Sigmoid colon (tissue), 7 donors: ENCODE data around the gene RBM5. TPM values are rescaled to one million over a fixed set of nuclear protein-coding genes. Genes with fewer than 3 reads are reported as not detected.
A peak's percentile ranks its signal among the peaks of the same experiment; 100 is the strongest.

Source experiments
- DNase-seq: peaks from one replicate; pipeline ENCODE4 v3.0.0-alpha.2; 2019
- H3K27ac ChIP-seq, 4 donors: fragments of 200-600 bp; sonication (generic); one replicate each; pipeline ENCODE4 v1.5.1; 2016 to 2019; ENCODE audit warnings: mild to moderate bottlenecking in 1 of 4
- H3K27me3 ChIP-seq, 3 donors: fragments of 200-600 bp; sonication (generic); one replicate each; pipeline ENCODE4 v1.5.1; 2019; ENCODE audit warnings: mild to moderate bottlenecking in 1 of 3
- H3K36me3 ChIP-seq, 4 donors: fragments of 200-600 bp; sonication (generic); one replicate each; pipeline ENCODE4 v1.5.1; 2016 to 2019
- H3K4me1 ChIP-seq, 4 donors: fragments of 200-600 bp; sonication (generic); one replicate each; pipeline ENCODE4 v1.5.1; 2017 to 2019
- H3K4me3 ChIP-seq, 4 donors: fragments of 200-600 bp; sonication (generic); one replicate each; pipeline ENCODE4 v1.5.1; 2017 to 2019; ENCODE audit warnings: mild to moderate bottlenecking in 2 of 4, moderate library complexity in 1 of 4
- H3K9me3 ChIP-seq, 4 donors: fragments of 200-600 bp in 3 of 4; sonication (generic) in 3 of 4; one replicate each; pipeline versions ENCODE4 v1.5.1 to v1.6.1; 2013 to 2019
- EP300 ChIP-seq, 4 donors: sonication (generic); formaldehyde crosslinking; IDR thresholded peaks; one replicate each; pipeline ENCODE4 v1.6.1; 2017; ENCODE audit warnings: antibody characterized with exemption in 4 of 4
- POLR2A ChIP-seq, 2 donors: fragments of 450-650 bp; IDR thresholded peaks; one replicate each; pipeline ENCODE4 v1.6.1; 2016; ENCODE audit warnings: antibody characterized with exemption in 2 of 2, mild to moderate bottlenecking in 2 of 2, moderate library complexity in 2 of 2
- POLR2AphosphoS5 ChIP-seq, 4 donors: sonication (generic); formaldehyde crosslinking; IDR thresholded peaks; one replicate each; pipeline ENCODE4 v1.6.1; 2017; ENCODE audit warnings: antibody characterized with exemption in 4 of 4
- WGBS, 2 donors: extraction: QIAGEN DNeasy Blood & Tissue Kit; methylation state at CpG; one replicate each; pipeline ENCODE4 v1.1.7; 2013; 5-methylcytosine and 5-hydroxymethylcytosine counted together
- intact Hi-C: fragments of 100-400 bp; cut with DNase I; formaldehyde crosslinking; loops from one replicate; pipeline ENCODE4 v1.15.1; 2023
- polyA plus RNA-seq, 3 donors: library from polyadenylated mRNA; stranded (reverse); fragments of 200-250 nt; gene quantifications; one replicate each; pipeline ENCODE4 v1.2.3, GENCODE V29; 2013
- total RNA-seq, 4 donors: library from RNA; depleted of rRNA; stranded (reverse); fragments of >200 nt; gene quantifications; one replicate each; pipeline ENCODE4 v1.1.0, GENCODE V29; 2016
- TF ChIP-seq, protein P1 (sequence below), 4 experiments: fragments of 450-650 bp in 3 of 4; fragments of 200-600 bp in 1 of 4; IDR thresholded peaks; one replicate each; pipeline ENCODE4 v1.5.1; 2016 to 2019; ENCODE audit warnings: antibody characterized with exemption in 4 of 4, mild to moderate bottlenecking in 3 of 4, moderate library complexity in 2 of 4
- donor health status: healthy with polysubstance abuse.
- donor health status: Bipolar disorder and iron deficiency.
- donor health status: healthy.

The RBM5 gene
- total and polyA plus RNA-seq, 7 donors: 19.4 to 294 (median 149) TPM

DNA sequence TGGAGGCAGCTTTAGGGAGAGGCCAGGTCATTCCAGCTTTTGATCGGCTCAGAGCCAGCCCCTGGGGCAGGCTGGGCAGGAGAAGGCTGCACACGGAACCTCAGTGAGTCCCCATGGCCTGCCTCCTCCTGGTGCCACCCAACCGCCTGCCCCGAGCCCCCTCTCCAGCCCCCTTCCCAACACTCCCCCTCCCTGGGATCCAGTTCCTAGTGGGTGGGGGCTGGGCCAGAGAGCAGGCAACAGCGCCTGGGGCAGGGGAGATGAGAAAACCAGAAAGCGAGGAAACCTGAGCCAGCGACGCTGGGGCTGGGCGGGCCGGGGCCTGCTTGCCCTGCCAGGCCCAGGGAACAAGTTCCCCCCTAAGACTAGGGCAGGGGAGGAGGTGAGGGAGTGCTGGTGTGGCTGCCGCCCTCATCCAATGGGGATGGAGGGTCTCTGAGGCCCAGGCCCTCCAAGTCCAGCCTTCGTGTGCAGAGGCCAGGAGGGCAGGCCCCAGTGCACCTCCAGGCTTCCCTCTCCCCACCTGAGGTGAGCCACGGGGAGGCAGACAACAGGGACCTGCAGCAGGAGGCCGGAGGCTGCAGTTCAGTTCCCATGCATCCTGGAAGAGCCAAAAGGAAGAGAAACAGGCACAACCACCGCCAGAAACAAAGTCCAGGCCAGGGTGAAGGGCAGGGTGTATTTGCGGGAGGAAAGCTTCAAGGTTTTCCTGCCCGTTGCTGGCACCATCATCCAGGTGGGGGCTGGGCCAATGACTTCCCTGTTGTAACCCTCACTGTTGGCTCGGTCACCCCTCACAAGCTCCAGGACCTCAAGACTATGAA lies 62.4 kb downstream of the RBM5 start:
- Histone ChIP-seq H3K4me3 (no peak overlapping the region), H3K27me3 (peaks cover 0 to 5% (median 4%) of the 10 kb centered on the region in 3 donors), H3K36me3 (no peaks in the 10 kb centered on the region), H3K27ac (no peak overlapping the region), H3K4me1 (peaks cover 0 to 16% (median 14%) of the 10 kb centered on the region in 4 donors), H3K9me3 (no peaks in the 10 kb centered on the region)
- WGBS, 2 donors: 65 to 81% methylated on average over 18 of the region's 18 CpGs
- TF ChIP-seq EP300 (IDR thresholded peaks at IDR 0.05) (no peak), POLR2AphosphoS5 (IDR thresholded peaks at IDR 0.05) (no peak), POLR2A (IDR thresholded peaks at IDR 0.05) (no peak)
- TF ChIP-seq, protein P1, sequence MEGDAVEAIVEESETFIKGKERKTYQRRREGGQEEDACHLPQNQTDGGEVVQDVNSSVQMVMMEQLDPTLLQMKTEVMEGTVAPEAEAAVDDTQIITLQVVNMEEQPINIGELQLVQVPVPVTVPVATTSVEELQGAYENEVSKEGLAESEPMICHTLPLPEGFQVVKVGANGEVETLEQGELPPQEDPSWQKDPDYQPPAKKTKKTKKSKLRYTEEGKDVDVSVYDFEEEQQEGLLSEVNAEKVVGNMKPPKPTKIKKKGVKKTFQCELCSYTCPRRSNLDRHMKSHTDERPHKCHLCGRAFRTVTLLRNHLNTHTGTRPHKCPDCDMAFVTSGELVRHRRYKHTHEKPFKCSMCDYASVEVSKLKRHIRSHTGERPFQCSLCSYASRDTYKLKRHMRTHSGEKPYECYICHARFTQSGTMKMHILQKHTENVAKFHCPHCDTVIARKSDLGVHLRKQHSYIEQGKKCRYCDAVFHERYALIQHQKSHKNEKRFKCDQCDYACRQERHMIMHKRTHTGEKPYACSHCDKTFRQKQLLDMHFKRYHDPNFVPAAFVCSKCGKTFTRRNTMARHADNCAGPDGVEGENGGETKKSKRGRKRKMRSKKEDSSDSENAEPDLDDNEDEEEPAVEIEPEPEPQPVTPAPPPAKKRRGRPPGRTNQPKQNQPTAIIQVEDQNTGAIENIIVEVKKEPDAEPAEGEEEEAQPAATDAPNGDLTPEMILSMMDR (IDR thresholded peaks at IDR 0.05): no peak
- DNase-seq: no peak
- intact Hi-C loops: no loop called here

DNA sequence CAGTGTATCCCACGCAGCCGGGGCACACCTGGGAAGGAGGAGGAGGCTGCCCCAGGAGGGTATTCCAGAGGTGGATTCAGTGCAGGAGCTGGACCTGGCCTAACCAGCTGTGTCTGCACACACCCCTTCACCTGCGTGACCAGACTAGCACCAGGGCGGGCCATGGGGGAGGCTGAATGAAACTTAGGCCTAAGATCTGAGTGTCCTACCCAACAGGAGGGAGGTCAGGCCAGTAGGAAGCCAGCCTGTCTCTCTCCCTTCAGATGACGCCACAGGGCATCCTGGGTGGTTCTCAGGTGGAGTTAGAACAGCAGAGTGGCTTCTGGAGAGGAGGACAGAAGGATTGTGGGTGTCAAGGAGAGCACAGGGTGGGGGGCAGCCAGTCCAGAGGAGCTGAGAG lies 63.0 kb downstream of the RBM5 start:
- WGBS, 2 donors: 52 to 68% methylated on average over 5 of the region's 5 CpGs
- Histone ChIP-seq H3K9me3 (no peaks in the 10 kb centered on the region), H3K27ac (no peak overlapping the region), H3K4me1 (peaks cover 0 to 23% (median 21%) of the 10 kb centered on the region in 4 donors), H3K36me3 (no peaks in the 10 kb centered on the region), H3K27me3 (peaks cover 0 to 7% (median 4%) of the 10 kb centered on the region in 3 donors), H3K4me3 (no peak overlapping the region)
- no peak for DNase-seq
- intact Hi-C loops: no loop called here
- TF ChIP-seq POLR2A (IDR thresholded peaks at IDR 0.05) (no peak), EP300 (IDR thresholded peaks at IDR 0.05) (no peak), POLR2AphosphoS5 (IDR thresholded peaks at IDR 0.05) (no peak)
- TF ChIP-seq, protein P1 (IDR thresholded peaks at IDR 0.05): no peak

DNA sequence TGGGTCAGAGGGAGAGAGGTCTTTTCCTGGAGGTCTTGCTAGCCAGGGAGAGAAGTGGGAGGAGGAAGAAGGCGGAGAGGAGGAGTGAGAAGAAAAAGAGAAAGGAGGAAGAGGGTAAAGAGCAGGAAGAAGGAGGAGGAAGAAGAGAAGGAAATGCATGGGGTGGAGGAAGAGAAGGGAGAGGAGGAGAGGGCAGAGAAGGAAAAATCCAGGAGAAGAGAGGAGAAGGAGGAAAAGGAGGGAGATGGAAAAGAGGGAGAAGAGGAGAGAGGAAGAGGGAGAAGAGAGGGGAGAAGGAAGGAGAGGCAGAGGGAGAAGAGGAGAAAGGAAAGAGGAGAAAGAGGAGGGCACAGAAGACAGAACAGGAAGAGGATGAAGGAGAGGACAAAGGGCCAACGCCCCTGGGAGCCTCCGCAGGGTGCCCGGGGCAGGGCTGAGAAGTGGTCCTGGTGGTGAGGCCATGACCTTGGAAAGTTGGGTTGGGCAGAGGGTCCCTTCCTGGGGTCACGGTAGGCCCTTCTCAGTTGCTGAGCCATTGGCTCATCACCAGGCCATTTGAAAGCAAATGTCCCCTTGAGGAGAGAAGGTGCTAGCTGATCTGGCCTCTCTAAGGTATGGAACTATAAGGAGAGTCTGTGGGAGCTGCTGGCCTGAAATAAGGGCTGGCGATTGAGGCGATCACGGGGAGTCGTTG lies 65.2 kb downstream of the RBM5 start:
- TF ChIP-seq EP300 (IDR thresholded peaks at IDR 0.05) (no peak), POLR2AphosphoS5 (IDR thresholded peaks at IDR 0.05) (no peak), POLR2A (IDR thresholded peaks at IDR 0.05) (no peak)
- TF ChIP-seq, protein P1 (IDR thresholded peaks at IDR 0.05): no peak
- Histone ChIP-seq H3K27ac (no peak overlapping the region), H3K36me3 (no peaks in the 10 kb centered on the region), H3K4me3 (peak overlapping the region in 3 of 4 donors; percentile 57 to 65 (median 60)), H3K27me3 (peaks cover 0 to 7% (median 4%) of the 10 kb centered on the region in 3 donors), H3K4me1 (peaks cover 0 to 45% (median 40%) of the 10 kb centered on the region in 4 donors), H3K9me3 (no peaks in the 10 kb centered on the region)
- 37 to 53% methylated on average over 9 of the region's 9 CpGs for WGBS, 2 donors
- DNase-seq: no peak
- intact Hi-C loops: loop anchor here (2.0 kb wide), 1 partner anchor 33 kb away; no protein-coding TSS in a partner anchor

DNA sequence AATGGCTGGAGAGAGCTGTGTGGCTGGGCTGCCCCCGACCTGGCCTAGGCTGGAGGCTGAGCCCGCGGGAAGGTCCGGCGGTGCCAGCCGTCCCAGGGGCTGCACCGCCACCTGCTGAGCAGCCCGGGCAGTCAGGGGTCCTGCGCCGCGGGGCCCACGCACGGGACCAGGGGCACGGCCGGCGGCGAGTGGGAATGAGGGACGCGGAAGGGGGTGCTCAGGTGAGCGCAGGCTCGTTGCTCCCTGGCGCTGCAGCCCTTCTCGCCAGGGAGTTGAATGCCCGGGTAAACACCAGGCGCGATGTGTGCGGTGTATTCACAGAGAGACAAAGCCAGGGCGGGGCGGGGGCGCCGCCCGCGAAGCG lies 65.7 kb downstream of the RBM5 start:
- TF ChIP-seq, protein P1 (IDR thresholded peaks at IDR 0.05): peak in 2 of 4 experiments; percentile 29 to 37
- no peak for TF ChIP-seq EP300 (IDR thresholded peaks at IDR 0.05)
- peaks cover 0 to 46% (median 45%) of the 10 kb centered on the region in 4 donors for H3K4me1 ChIP-seq
- intact Hi-C loops: loop anchor here (2.0 kb wide), 1 partner anchor 34 kb away; no protein-coding TSS in a partner anchor
- peak overlapping the region; percentile 60 to 90 (median 86) for H3K27ac ChIP-seq
- peaks cover 0 to 7% (median 4%) of the 10 kb centered on the region in 3 donors for H3K27me3 ChIP-seq
- H3K9me3 ChIP-seq: no peaks in the 10 kb centered on the region
- no peaks in the 10 kb centered on the region for H3K36me3 ChIP-seq
- DNase-seq: no peak
- peak overlapping the region; percentile 18 to 65 (median 58) for H3K4me3 ChIP-seq
- 1 to 3% methylated on average over 34 of the region's 34 CpGs for WGBS, 2 donors
